Naive thymus-derived CD4-positive, alpha-beta T cell (primary cell): ENCODE measurements around the gene PKD2. TPM values are rescaled to one million over a fixed set of nuclear protein-coding genes. Genes with fewer than 3 reads are reported as not detected.
A peak's percentile ranks its signal among the peaks of the same experiment; 100 is the strongest.

Source experiments
- ATAC-seq: fragments of 150-1000 bp; cut with Tn5 transposase; 2 replicates; pipeline ENCODE4 v1.10.0; 2021; ENCODE audit warnings: mild to moderate bottlenecking, moderate library complexity
- CTCF ChIA-PET: fragments of 350-600 bp; sonication (Branson Sonifier 250); formaldehyde crosslinking; loops from one replicate; lab custom pipeline; 2021; ENCODE audit warnings: antibody characterized with exemption; lab: Charles Lee
- POLR2A ChIA-PET: fragments of 350-600 bp; sonication (Branson Sonifier 250); formaldehyde crosslinking; loops from one replicate; lab custom pipeline; 2021; ENCODE audit warnings: antibody characterized with exemption, inconsistent platforms; lab: Charles Lee
- DNase-seq, 9 donors: peaks; one replicate each; pipeline versions ENCODE4 v3.0.0 to v3.0.0-alpha.2; 2020 to 2022; ENCODE audit warnings: mixed read lengths in 1 of 9
- H3K27ac ChIP-seq: one replicate; pipeline ENCODE4 v1.7.0; 2013; ENCODE audit warnings: mild to moderate bottlenecking, low read depth, low read length, moderate library complexity
- H3K27me3 ChIP-seq, 2 donors: one replicate each; pipeline ENCODE4 v1.7.0; 2013; ENCODE audit warnings: low read length in 2 of 2, mild to moderate bottlenecking in 2 of 2, moderate library complexity in 2 of 2; ENCODE audit not compliant: control insufficient read depth in 2 of 2, insufficient read depth in 2 of 2
- H3K36me3 ChIP-seq, 3 experiments: 1 replicate in 2 of 3; 2 replicates in 1 of 3; pipeline ENCODE4 v1.7.0; 2013; ENCODE audit warnings: low read length in 3 of 3, mild to moderate bottlenecking in 3 of 3, moderate library complexity in 1 of 3; ENCODE audit not compliant: insufficient read depth in 3 of 3, control insufficient read depth in 2 of 3
- H3K4me1 ChIP-seq, 2 donors: one replicate each; pipeline ENCODE4 v1.7.0; 2013; ENCODE audit warnings: low read length in 2 of 2, mild to moderate bottlenecking in 2 of 2, moderate library complexity in 1 of 2; ENCODE audit not compliant: control insufficient read depth in 2 of 2, insufficient read depth in 2 of 2
- H3K4me3 ChIP-seq: 2 replicates; pipeline ENCODE4 v1.7.0; 2013; ENCODE audit warnings: mild to moderate bottlenecking, low read length
- H3K9me3 ChIP-seq, 3 experiments: 1 replicate in 2 of 3; 2 replicates in 1 of 3; pipeline ENCODE4 v1.7.0; 2013; ENCODE audit warnings: low read length in 3 of 3; ENCODE audit not compliant: control insufficient read depth in 2 of 3
- H3K27ac Mint-ChIP-seq, 9 donors: one replicate each; pipeline ENCODE4 v1.8.0; 2020 to 2022; ENCODE audit warnings: mixed read lengths in 9 of 9, mild to moderate bottlenecking in 8 of 9, moderate library complexity in 5 of 9, inconsistent platforms in 2 of 9
- H3K27me3 Mint-ChIP-seq, 5 donors: one replicate each; pipeline ENCODE4 v1.8.0; 2021 to 2022; ENCODE audit warnings: mixed read lengths in 5 of 5, mild to moderate bottlenecking in 1 of 5
- H3K36me3 Mint-ChIP-seq, 5 donors: one replicate each; pipeline ENCODE4 v1.8.0; 2020 to 2022; ENCODE audit warnings: mixed read lengths in 5 of 5, mild to moderate bottlenecking in 3 of 5, inconsistent platforms in 1 of 5
- H3K4me1 Mint-ChIP-seq, 7 donors: one replicate each; pipeline ENCODE4 v1.8.0; 2020 to 2022; ENCODE audit warnings: mixed read lengths in 7 of 7, mild to moderate bottlenecking in 3 of 7, inconsistent platforms in 1 of 7
- H3K4me3 Mint-ChIP-seq, 10 donors: one replicate each; pipeline ENCODE4 v1.8.0; 2020 to 2022; ENCODE audit warnings: mild to moderate bottlenecking in 10 of 10, mixed read lengths in 10 of 10, moderate library complexity in 6 of 10, inconsistent platforms in 2 of 10
- H3K9me3 Mint-ChIP-seq, 11 donors: one replicate each; pipeline ENCODE4 v1.8.0; 2020 to 2022; ENCODE audit warnings: mixed read lengths in 11 of 11, mild to moderate bottlenecking in 4 of 11, inconsistent platforms in 1 of 11, moderate library complexity in 1 of 11
- intact Hi-C, 2 donors: fragments of 100-400 bp; cut with micrococcal nuclease; formaldehyde crosslinking; loops; one replicate each; pipeline ENCODE4 v1.15.1; 2023
- polyA plus RNA-seq, 2 donors: library from polyadenylated mRNA; unstranded; fragments of 300-500 nt; fragmentation: Illumina TruSeq; gene quantifications; one replicate each; pipeline ENCODE4 v1.2.3, GENCODE V29; 2021
- total RNA-seq, 6 experiments: library from RNA in 5 of 6; stranded (reverse) in 5 of 6; gene quantifications; 1 replicate in 5 of 6; 2 replicates in 1 of 6; pipeline ENCODE4 v1.2.3 and lab custom pipeline; 2021 to 2026

Gene PKD2
- total and polyA plus RNA-seq, 7 experiments from 2014 or later: 2.7 to 16.1 (median 6.8) TPM

GRCh38 chr4:87970121-87970520 is 37.3 kb upstream of the PKD2 start:
- POLR2A ChIA-PET: no interaction called here
- Histone ChIP-seq H3K4me3 (no peak overlapping the region), H3K9me3 (no peaks in the 10 kb centered on the region), H3K4me1 (no peaks in the 10 kb centered on the region), H3K27ac (no peak overlapping the region), H3K27me3 (peaks cover 0 to 2% of the 10 kb centered on the region in 2 donors), H3K36me3 (no peaks in the 10 kb centered on the region)
- intact Hi-C loops: loop anchor here in 1 of 2 donors (5.0 kb wide), 1 partner anchor 242 kb away; no protein-coding TSS in a partner anchor
- ATAC-seq (no peak), DNase-seq (no peak)
- peaks cover 47 to 56% (median 52%) of the 10 kb centered on the region in 5 donors for H3K27me3 Mint-ChIP-seq
- CTCF ChIA-PET: no interaction called here
- no peaks in the 10 kb centered on the region for H3K9me3 Mint-ChIP-seq
- no peak overlapping the region for H3K4me3 Mint-ChIP-seq
- H3K36me3 Mint-ChIP-seq: no peaks in the 10 kb centered on the region
- no peak overlapping the region for H3K27ac Mint-ChIP-seq
- peaks cover 0 to 7% (median under 1%) of the 10 kb centered on the region in 7 donors for H3K4me1 Mint-ChIP-seq

DNA sequence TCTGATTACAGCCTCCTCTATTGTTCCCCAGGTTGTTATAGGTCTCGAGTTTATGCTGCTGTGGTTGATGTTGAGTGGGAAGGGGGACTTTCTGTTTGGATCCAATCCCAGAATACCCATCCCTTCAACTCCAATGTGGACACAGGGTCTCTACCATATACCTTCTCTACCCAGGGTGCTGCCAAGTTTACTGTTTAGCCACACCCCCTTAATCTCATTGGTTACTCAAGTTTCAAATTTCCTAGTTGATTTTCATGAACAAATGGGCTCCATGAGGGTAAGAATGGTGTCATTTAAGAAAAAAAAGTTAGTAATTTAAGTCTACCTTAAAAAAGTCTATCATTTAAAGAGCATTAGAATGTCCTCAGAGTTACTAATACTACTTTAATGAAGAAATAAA is 35.6 kb upstream of the PKD2 start:
- no peak overlapping the region for H3K27ac Mint-ChIP-seq
- H3K4me1 ChIP-seq: peaks cover 5 to 7% of the 10 kb centered on the region in 2 donors
- no peak overlapping the region for H3K4me3 ChIP-seq
- CTCF ChIA-PET: no interaction called here
- H3K4me3 Mint-ChIP-seq: no peak overlapping the region
- H3K27me3 ChIP-seq: peaks cover 0 to 2% of the 10 kb centered on the region in 2 donors
- no peak overlapping the region for H3K27ac ChIP-seq
- no peaks in the 10 kb centered on the region for H3K9me3 Mint-ChIP-seq
- H3K4me1 Mint-ChIP-seq: peaks cover 0 to 14% (median 6%) of the 10 kb centered on the region in 7 donors
- no peaks in the 10 kb centered on the region for H3K36me3 Mint-ChIP-seq
- DNase-seq (no peak), ATAC-seq (no peak)
- intact Hi-C loops: loop anchor here (2.0 to 5.0 kb wide), 3 partner anchors 240 to 293 kb away; no protein-coding TSS in a partner anchor
- no peaks in the 10 kb centered on the region for H3K36me3 ChIP-seq
- no peaks in the 10 kb centered on the region for H3K9me3 ChIP-seq
- POLR2A ChIA-PET: no interaction called here
- H3K27me3 Mint-ChIP-seq: peaks cover 51 to 65% (median 55%) of the 10 kb centered on the region in 5 donors

DNA sequence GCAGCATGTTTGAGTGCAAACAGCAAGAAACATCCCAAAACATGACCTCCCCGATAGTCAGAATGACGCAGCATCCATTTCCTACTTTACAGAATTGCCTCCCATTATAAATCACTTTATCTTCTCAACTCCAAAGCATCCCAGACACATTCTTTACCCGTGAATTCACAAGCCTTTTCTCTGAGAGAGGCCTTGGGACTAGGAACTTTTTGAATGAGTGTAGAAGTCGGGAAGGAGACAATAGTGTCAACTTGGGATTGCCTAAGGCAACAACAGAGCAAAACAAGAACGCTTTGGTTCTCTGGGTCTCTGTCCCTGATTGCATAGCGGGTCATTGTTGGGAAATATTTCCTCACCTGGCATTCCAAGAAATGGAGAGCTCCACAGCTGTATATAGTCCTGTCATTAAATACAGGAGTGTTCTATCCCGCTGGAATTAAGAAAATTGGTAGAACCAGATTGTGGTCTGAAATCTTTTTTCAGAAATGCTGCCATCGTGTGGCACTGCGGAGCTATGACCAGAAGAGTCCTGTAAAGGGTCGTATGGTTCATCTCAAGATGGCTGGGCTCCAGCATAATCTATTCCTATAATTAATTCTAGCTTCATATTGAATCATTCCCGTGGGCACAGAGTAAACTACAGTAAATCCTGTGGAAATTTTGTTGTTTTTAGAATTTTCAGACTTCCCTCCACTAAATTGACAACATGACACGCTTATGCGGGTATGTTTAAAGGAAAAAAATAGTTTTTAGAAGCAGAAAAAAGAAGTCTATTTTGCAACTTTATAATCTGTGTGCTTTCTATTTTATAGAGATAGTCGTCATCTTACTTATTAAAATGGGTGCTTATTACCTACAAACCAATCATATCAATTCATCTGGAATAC is 33.9 kb upstream of the PKD2 start:
- ChIA-PET CTCF (interaction anchor here (0.7 kb wide), 2 partner anchors 10 to 32 kb away, joined by 3 read pairs; no protein-coding TSS in a partner anchor), POLR2A (no interaction called here)
- ATAC-seq: peak; percentile 76
- H3K27me3 Mint-ChIP-seq: peaks cover 44 to 63% (median 56%) of the 10 kb centered on the region in 5 donors
- intact Hi-C loops: loop anchor here (1.0 to 5.0 kb wide), 4 partner anchors 120 to 295 kb away; no protein-coding TSS in a partner anchor
- peaks cover 0 to 14% (median 6%) of the 10 kb centered on the region in 7 donors for H3K4me1 Mint-ChIP-seq
- peaks cover 0 to 2% of the 10 kb centered on the region in 2 donors for H3K27me3 ChIP-seq
- H3K4me3 Mint-ChIP-seq: no peak overlapping the region
- no peaks in the 10 kb centered on the region for H3K36me3 Mint-ChIP-seq
- H3K9me3 ChIP-seq: no peaks in the 10 kb centered on the region
- H3K36me3 ChIP-seq: no peaks in the 10 kb centered on the region
- H3K9me3 Mint-ChIP-seq: no peaks in the 10 kb centered on the region
- H3K4me3 ChIP-seq: no peak overlapping the region
- peaks cover 5 to 7% of the 10 kb centered on the region in 2 donors for H3K4me1 ChIP-seq
- peak in 3 of 9 donors; percentile 13 to 29 (median 17) for DNase-seq
- no peak overlapping the region for H3K27ac ChIP-seq
- H3K27ac Mint-ChIP-seq: no peak overlapping the region

GRCh38 chr4:87974856-87975462 is 32.5 kb upstream of the PKD2 start:
- H3K9me3 ChIP-seq: no peaks in the 10 kb centered on the region
- no peak for DNase-seq
- ChIA-PET POLR2A (no interaction called here), CTCF (no interaction called here)
- intact Hi-C loops: loop anchor here in 1 of 2 donors (1.0 to 5.0 kb wide), 2 partner anchors 122 to 237 kb away; no protein-coding TSS in a partner anchor
- Mint-ChIP-seq H3K27me3 (peaks cover 44 to 62% (median 60%) of the 10 kb centered on the region in 5 donors), H3K9me3 (no peaks in the 10 kb centered on the region), H3K4me3 (peak overlapping the region in 3 of 10 donors; percentile 17 to 68 (median 67)), H3K36me3 (no peaks in the 10 kb centered on the region), H3K27ac (no peak overlapping the region), H3K4me1 (peaks cover 0 to 14% (median 6%) of the 10 kb centered on the region in 7 donors)
- no peak overlapping the region for H3K4me3 ChIP-seq
- H3K36me3 ChIP-seq: no peaks in the 10 kb centered on the region
- ATAC-seq: no peak
- H3K27me3 ChIP-seq: peaks cover 0 to 2% of the 10 kb centered on the region in 2 donors
- peaks cover 5 to 7% of the 10 kb centered on the region in 2 donors for H3K4me1 ChIP-seq
- H3K27ac ChIP-seq: no peak overlapping the region

DNA sequence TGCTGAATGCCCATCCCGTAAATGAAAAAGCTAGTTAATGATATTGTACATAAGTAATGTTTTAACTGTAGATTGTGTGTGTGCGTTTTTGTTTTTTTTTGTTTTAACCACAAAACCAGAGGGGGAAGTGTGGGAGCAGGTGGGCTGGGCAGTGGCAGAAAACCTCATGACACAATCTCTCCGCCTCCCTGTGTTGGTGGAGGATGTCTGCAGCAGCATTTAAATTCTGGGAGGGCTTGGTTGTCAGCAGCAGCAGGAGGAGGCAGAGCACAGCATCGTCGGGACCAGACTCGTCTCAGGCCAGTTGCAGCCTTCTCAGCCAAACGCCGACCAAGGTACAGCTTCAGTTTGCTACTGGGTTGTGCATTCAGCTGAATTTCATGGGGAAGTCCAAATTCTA is 32.0 kb upstream of the PKD2 start, which contains the start of gene SPP1:
Gene SPP1 (plus strand): TSS at position 249 of the 400 bp plus-strand sequence. CDS start 1,182 bp downstream, outside the sequence.
- Histone ChIP-seq H3K4me1 (peaks cover 5 to 7% of the 10 kb centered on the region in 2 donors), H3K27me3 (peaks cover 0 to 2% of the 10 kb centered on the region in 2 donors), H3K36me3 (no peaks in the 10 kb centered on the region), H3K4me3 (no peak within 1 kb of the TSS), H3K9me3 (no peaks in the 10 kb centered on the region), H3K27ac (no peak within 1 kb of the TSS)
- H3K4me1 Mint-ChIP-seq: peaks cover 0 to 14% (median 6%) of the 10 kb centered on the region in 7 donors
- H3K9me3 Mint-ChIP-seq: no peaks in the 10 kb centered on the region
- H3K4me3 Mint-ChIP-seq: peak within 1 kb of the TSS in 7 of 10 donors; percentile 4 to 68 (median 34)
- DNase-seq: peak in 4 of 9 donors; percentile 2 to 27 (median 6)
- H3K27me3 Mint-ChIP-seq: peaks cover 40 to 62% (median 57%) of the 10 kb centered on the region in 5 donors
- peak within 1 kb of the TSS in 1 of 9 donors; percentile 37 for H3K27ac Mint-ChIP-seq
- intact Hi-C loops: no loop called here
- peak; percentile 60 for ATAC-seq
- ChIA-PET POLR2A (no interaction called here), CTCF (no interaction called here)
- H3K36me3 Mint-ChIP-seq: no peaks in the 10 kb centered on the region

GRCh38 chr4:87977521-87978278 is 29.7 kb upstream of the PKD2 start:
- H3K27me3 Mint-ChIP-seq: peaks cover 29 to 59% (median 51%) of the 10 kb centered on the region in 5 donors
- CTCF ChIA-PET: interaction anchor here (0.9 kb wide), 1 partner anchor 9 kb away, joined by 3 read pairs; no protein-coding TSS in a partner anchor

More at GRCh38 chr4:87977521-87978278, 29.7 kb upstream of the PKD2 start:
- H3K4me1 Mint-ChIP-seq: peaks cover 0 to 14% (median 6%) of the 10 kb centered on the region in 7 donors
- no peaks in the 10 kb centered on the region for H3K9me3 Mint-ChIP-seq
- intact Hi-C loops: no loop called here
- H3K9me3 ChIP-seq: no peaks in the 10 kb centered on the region
- no peak overlapping the region for H3K27ac Mint-ChIP-seq
- H3K4me3 ChIP-seq: no peak overlapping the region
- POLR2A ChIA-PET: no interaction called here
- H3K36me3 Mint-ChIP-seq: no peaks in the 10 kb centered on the region
- H3K4me1 ChIP-seq: peaks cover 5 to 7% of the 10 kb centered on the region in 2 donors
- no peak for ATAC-seq
- no peak overlapping the region for H3K27ac ChIP-seq
- DNase-seq: no peak
- peaks cover 0 to 2% of the 10 kb centered on the region in 2 donors for H3K27me3 ChIP-seq
- H3K4me3 Mint-ChIP-seq: no peak overlapping the region
- H3K36me3 ChIP-seq: no peaks in the 10 kb centered on the region
